HepG2 (cell line): Measurements from ENCODE around the gene AKAP12. TPM values are rescaled to one million over a fixed set of nuclear protein-coding genes. Genes with fewer than 3 reads are reported as not detected.
A peak's percentile ranks its signal among the peaks of the same experiment; 100 is the strongest.

Source experiments
- CC2D1A ChIP-seq: sonication (generic); formaldehyde crosslinking; IDR thresholded peaks from 2 replicates; pipeline ENCODE4 v1.8.1; 2023; ENCODE audit warnings: mild to moderate bottlenecking, missing genetic modification reagents
- EHMT2 ChIP-seq: fragments of 200-600 bp; sonication (generic); IDR thresholded peaks from 2 replicates; pipeline ENCODE4 v1.7.0; 2017; ENCODE audit warnings: antibody characterized with exemption, low read depth, low read length, borderline replicate concordance
- HBP1 ChIP-seq: IDR thresholded peaks from 2 replicates; pipeline ENCODE4 v1.6.1; 2016; ENCODE audit warnings: low read depth, control low read depth
- HMG20B ChIP-seq: conservative IDR thresholded peaks from 2 replicates; pipeline ENCODE4 v1.6.1; 2016; ENCODE audit warnings: missing genetic modification reagents, missing compliant biosample characterization
- RCOR2 ChIP-seq: IDR thresholded peaks from 2 replicates; pipeline ENCODE4 v1.6.1; 2016; ENCODE audit warnings: missing biosample characterization, missing genetic modification reagents
- TGIF2 ChIP-seq: IDR thresholded peaks from 2 replicates; pipeline ENCODE4 v1.6.1; 2016; ENCODE audit warnings: control low read depth, missing compliant biosample characterization
- TRIM22 ChIP-seq: fragments of 450-650 bp; IDR thresholded peaks from 2 replicates; pipeline ENCODE4 v1.6.1; 2017
- USF2 ChIP-seq, 2 experiments: sonication (generic) in 1 of 2; formaldehyde crosslinking in 1 of 2; IDR thresholded peaks; 2 replicates each; pipeline versions ENCODE4 v1.5.1 to v1.6.1; 2011 to 2020; ENCODE audit warnings: borderline replicate concordance in 1 of 2, low read depth in 1 of 2, low read length in 1 of 2, mild to moderate bottlenecking in 1 of 2, missing genetic modification reagents in 1 of 2, moderate library complexity in 1 of 2
- ZBTB39 ChIP-seq: sonication (generic); formaldehyde crosslinking; IDR thresholded peaks from 2 replicates; pipeline ENCODE4 v1.5.0; 2020; ENCODE audit warnings: missing genetic modification reagents
- ZNF121 ChIP-seq: sonication (generic); formaldehyde crosslinking; IDR thresholded peaks from 2 replicates; pipeline ENCODE4 v1.5.0; 2020; ENCODE audit warnings: mild to moderate bottlenecking, missing genetic modification reagents
- ZNF20 ChIP-seq: sonication (generic); formaldehyde crosslinking; IDR thresholded peaks from 2 replicates; pipeline ENCODE4 v1.4.0; 2020; ENCODE audit warnings: mild to moderate bottlenecking, moderate library complexity, missing genetic modification reagents
- ZNF264 ChIP-seq: sonication (generic); formaldehyde crosslinking; IDR thresholded peaks from 2 replicates; pipeline ENCODE4 v1.4.0; 2020; ENCODE audit warnings: missing genetic modification reagents
- ZNF354B ChIP-seq: sonication (generic); formaldehyde crosslinking; IDR thresholded peaks from 2 replicates; pipeline ENCODE4 v1.8.0; 2022; ENCODE audit warnings: mild to moderate bottlenecking, missing genetic modification reagents
- ZNF44 ChIP-seq: sonication (generic); formaldehyde crosslinking; IDR thresholded peaks from 2 replicates; pipeline ENCODE4 v1.5.1; 2020; ENCODE audit warnings: mild to moderate bottlenecking, missing genetic modification reagents
- ZNF543 ChIP-seq: sonication (generic); formaldehyde crosslinking; IDR thresholded peaks from 2 replicates; pipeline ENCODE4 v1.4.0; 2020; ENCODE audit warnings: mild to moderate bottlenecking, missing genetic modification reagents
- ZNF589 ChIP-seq: sonication (generic); formaldehyde crosslinking; conservative IDR thresholded peaks from 2 replicates; pipeline ENCODE4 v1.8.0; 2022; ENCODE audit warnings: mild to moderate bottlenecking, moderate library complexity, missing genetic modification reagents
- ZNF737 ChIP-seq: sonication (generic); formaldehyde crosslinking; IDR thresholded peaks from 2 replicates; pipeline ENCODE4 v1.5.0; 2020; ENCODE audit warnings: missing genetic modification reagents, mild to moderate bottlenecking, borderline replicate concordance
- polyA plus RNA-seq, 8 experiments: library from polyadenylated mRNA; depleted of rRNA in 3 of 8; stranded (reverse) in 7 of 8; unstranded in 1 of 8; fragments of >200 nt; fragmentation: Illumina TruSeq in 4 of 8; extraction: Trizol in 4 of 8; gene quantifications; 2 replicates each; pipeline versions ENCODE4 v1.2.1 to v1.2.3, GENCODE V29; 2011 to 2016; ENCODE audit warnings: low read depth in 4 of 8, missing spikeins in 1 of 8, mixed read lengths in 1 of 8; ENCODE audit not compliant: insufficient read depth in 1 of 8
- total RNA-seq, 5 experiments: library from RNA; depleted of rRNA; stranded (reverse); fragments of >200 nt; fragmentation: Illumina TruSeq; extraction: Trizol; gene quantifications; 2 replicates each; pipeline ENCODE4 v1.2.3, GENCODE V29; 2016; ENCODE audit warnings: low read depth in 1 of 5
- TF ChIP-seq, protein P1 (sequence below): sonication (generic); formaldehyde crosslinking; IDR thresholded peaks from 2 replicates; pipeline ENCODE4 v1.4.0; 2020; ENCODE audit warnings: mild to moderate bottlenecking, missing genetic modification reagents

Gene AKAP12
- total and polyA plus RNA-seq, 2 of the 13 experiments (the other 11 are each of a cell fraction or from before 2014, with no cell fraction given) = 10.6 to 19.0 TPM

DNA sequence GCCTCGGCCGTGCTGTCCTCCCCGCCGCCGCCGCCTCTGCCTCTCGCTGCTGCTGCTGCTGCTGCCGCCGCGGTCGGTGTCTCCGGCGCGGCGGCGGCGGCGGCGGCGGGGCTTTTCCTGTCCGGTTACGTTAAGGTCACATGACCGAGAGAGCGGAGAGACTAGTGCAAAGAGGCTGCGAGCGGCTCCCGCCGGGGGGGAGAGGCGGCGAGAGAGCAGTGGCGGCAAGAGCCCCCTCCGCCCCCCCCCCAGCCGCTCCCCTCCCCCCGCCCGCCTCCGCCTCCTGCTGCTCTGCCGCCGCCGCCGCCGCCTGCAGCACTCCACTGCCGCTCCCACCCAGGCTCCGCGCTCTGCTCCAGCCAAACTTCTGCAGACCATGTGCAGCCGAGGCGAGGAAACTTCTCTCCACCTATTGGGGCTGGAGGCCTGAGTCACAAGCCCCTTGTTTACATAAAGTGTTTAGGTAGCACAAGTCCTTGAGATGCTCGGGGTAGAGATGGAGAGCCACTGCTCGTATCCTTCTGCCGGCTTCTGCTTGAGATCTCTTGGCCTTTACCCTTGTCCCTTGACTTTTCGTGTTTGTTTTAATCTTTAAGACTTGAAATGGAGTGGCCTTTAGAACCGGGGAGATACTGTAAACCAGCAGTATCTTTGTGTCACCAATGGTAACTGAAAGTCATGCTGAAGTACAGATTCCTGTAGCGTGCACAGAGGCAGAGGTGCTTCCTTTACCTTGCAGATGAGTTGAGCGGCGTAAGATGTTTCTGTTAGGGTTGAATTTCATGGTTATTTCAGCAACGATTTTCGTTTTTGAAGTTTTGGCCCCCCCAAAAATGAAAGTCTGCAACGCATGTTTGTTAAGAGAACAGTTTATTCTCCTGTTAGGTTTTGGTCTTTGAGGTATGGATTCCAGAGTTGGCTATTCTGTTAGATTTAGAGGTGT lies 152.0 kb downstream of the AKAP12 start, which contains the start of gene ZBTB2 (continued):
- peak; percentile 49; the same call in 1 of the 2 replicates for TF ChIP-seq TGIF2 (CRISPR knock-in tag)
- no peak for TF ChIP-seq RCOR2 (CRISPR knock-in tag)
- no peak for TF ChIP-seq TRIM22
- no peak for TF ChIP-seq ZNF121
- TF ChIP-seq ZBTB39 (CRISPR knock-in tag) = no peak
- no peak for TF ChIP-seq ZNF543 (CRISPR knock-in tag)
- no peak for TF ChIP-seq CC2D1A (CRISPR knock-in tag)
- no peak for TF ChIP-seq ZNF354B (CRISPR knock-in tag)
- peak; percentile 30; the same call in 1 of the 2 replicates for TF ChIP-seq ZNF589 (CRISPR knock-in tag)
- TF ChIP-seq ZNF264 = no peak
- 0 out of 2 replicates have a peak, but pooled peaks have one; percentile 67 for TF ChIP-seq HBP1 (CRISPR knock-in tag)
- no peak for TF ChIP-seq ZNF20 (CRISPR knock-in tag)
- no peak for TF ChIP-seq EHMT2
- TF ChIP-seq, protein P1, sequence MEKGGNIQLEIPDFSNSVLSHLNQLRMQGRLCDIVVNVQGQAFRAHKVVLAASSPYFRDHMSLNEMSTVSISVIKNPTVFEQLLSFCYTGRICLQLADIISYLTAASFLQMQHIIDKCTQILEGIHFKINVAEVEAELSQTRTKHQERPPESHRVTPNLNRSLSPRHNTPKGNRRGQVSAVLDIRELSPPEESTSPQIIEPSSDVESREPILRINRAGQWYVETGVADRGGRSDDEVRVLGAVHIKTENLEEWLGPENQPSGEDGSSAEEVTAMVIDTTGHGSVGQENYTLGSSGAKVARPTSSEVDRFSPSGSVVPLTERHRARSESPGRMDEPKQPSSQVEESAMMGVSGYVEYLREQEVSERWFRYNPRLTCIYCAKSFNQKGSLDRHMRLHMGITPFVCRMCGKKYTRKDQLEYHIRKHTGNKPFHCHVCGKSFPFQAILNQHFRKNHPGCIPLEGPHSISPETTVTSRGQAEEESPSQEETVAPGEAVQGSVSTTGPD (CRISPR knock-in tag) = no peak
- no peak for TF ChIP-seq USF2 (IDR thresholded peaks at IDR 0.05; ENCODE audit: low read depth, low read length)
- no peak; the same call in 1 of the 2 replicates for TF ChIP-seq USF2 (CRISPR knock-in tag; IDR thresholded peaks at IDR 0.05; ENCODE audit: borderline replicate concordance)
- TF ChIP-seq ZNF44 (CRISPR knock-in tag) = 0 out of 2 replicates have a peak, but pooled peaks have one; percentile 24
- no peak for TF ChIP-seq HMG20B (CRISPR knock-in tag)
- TF ChIP-seq ZNF737 (CRISPR knock-in tag) = no peak
